CD14-positive monocyte (primary cell): ENCODE data around the gene CNTNAP2. TPM values are rescaled to one million over a fixed set of nuclear protein-coding genes. Genes with fewer than 3 reads are reported as not detected.

Source experiments
- DNase-seq, 3 donors: peaks; one replicate each; pipeline ENCODE4 v3.0.0-alpha.2; 2011 to 2022
- H2AFZ ChIP-seq: 2 replicates; pipeline ENCODE4 v1.6.0; 2012; ENCODE audit warnings: mild to moderate bottlenecking, low read depth, low read length, inconsistent platforms; ENCODE audit not compliant: insufficient read depth, poor library complexity, severe bottlenecking
- H3K27ac ChIP-seq, 2 donors: 1 replicate in 1 of 2; 2 replicates in 1 of 2; pipeline ENCODE4 v1.5.1; 2012 to 2013; ENCODE audit warnings: low read length in 2 of 2, control low read depth in 1 of 2, inconsistent platforms in 1 of 2, low read depth in 1 of 2, mild to moderate bottlenecking in 1 of 2
- H3K27me3 ChIP-seq, 2 donors: one replicate each; pipeline versions ENCODE4 v1.6.0 to v1.6.1; 2011 to 2013; ENCODE audit warnings: low read length in 2 of 2; ENCODE audit not compliant: control insufficient read depth in 2 of 2, insufficient read depth in 2 of 2
- H3K36me3 ChIP-seq, 2 donors: replicated peaks in 1 of 2; 1 replicate in 1 of 2; 2 replicates in 1 of 2; pipeline versions ENCODE4 v1.5.1 to v1.6.1; 2012 to 2013; ENCODE audit warnings: low read length in 2 of 2, control low read depth in 1 of 2, inconsistent platforms in 1 of 2, mild to moderate bottlenecking in 1 of 2; ENCODE audit not compliant: insufficient read depth in 2 of 2, control insufficient read depth in 1 of 2
- H3K4me1 ChIP-seq, 2 donors: 1 replicate in 1 of 2; 2 replicates in 1 of 2; pipeline versions ENCODE4 v1.5.1 to v1.6.1; 2012 to 2013; ENCODE audit warnings: low read length in 2 of 2, control low read depth in 1 of 2, inconsistent platforms in 1 of 2, mild to moderate bottlenecking in 1 of 2, moderate library complexity in 1 of 2; ENCODE audit not compliant: insufficient read depth in 2 of 2, control insufficient read depth in 1 of 2
- H3K4me2 ChIP-seq: replicated peaks from 2 replicates; pipeline ENCODE3; 2012; ENCODE audit warnings: low read length, moderate library complexity, mild to moderate bottlenecking; ENCODE audit not compliant: poor library complexity, severe bottlenecking; ENCODE audit errors: extremely low read depth
- H3K4me3 ChIP-seq, 3 experiments: fragments of 200-600 bp in 1 of 3; sonication (generic) in 1 of 3; replicated peaks in 1 of 3; 1 replicate in 2 of 3; 2 replicates in 1 of 3; pipeline ENCODE4 v1.5.1; 2011 to 2013; ENCODE audit warnings: low read length in 3 of 3, mild to moderate bottlenecking in 3 of 3, control low read depth in 2 of 3, low read depth in 2 of 3, inconsistent platforms in 1 of 3, moderate library complexity in 1 of 3
- H3K79me2 ChIP-seq: 2 replicates; pipeline ENCODE4 v1.6.0; 2012; ENCODE audit warnings: mild to moderate bottlenecking, control low read depth, inconsistent platforms, low read length, moderate library complexity; ENCODE audit not compliant: insufficient read depth
- H3K9ac ChIP-seq: 2 replicates; pipeline ENCODE4 v1.6.0; 2017; ENCODE audit warnings: low read length, mild to moderate bottlenecking; ENCODE audit not compliant: insufficient read depth, poor library complexity, severe bottlenecking
- H3K9me3 ChIP-seq, 2 donors: replicated peaks in 1 of 2; 1 replicate in 1 of 2; 2 replicates in 1 of 2; pipeline versions ENCODE4 v1.5.1 to v1.6.1; 2012 to 2013; ENCODE audit warnings: low read length in 2 of 2, control low read depth in 1 of 2; ENCODE audit not compliant: control insufficient read depth in 1 of 2, insufficient read depth in 1 of 2
- H4K20me1 ChIP-seq: 2 replicates; pipeline ENCODE4 v1.6.0; 2012; ENCODE audit warnings: mild to moderate bottlenecking, low read length, control low read depth, moderate library complexity; ENCODE audit not compliant: insufficient read depth
- H3K27ac Mint-ChIP-seq, 7 donors: one replicate each; pipeline ENCODE4 v1.8.0; 2020; ENCODE audit warnings: mild to moderate bottlenecking in 7 of 7, mixed read lengths in 7 of 7, moderate library complexity in 6 of 7, inconsistent platforms in 2 of 7
- H3K27me3 Mint-ChIP-seq, 3 donors: one replicate each; pipeline ENCODE4 v1.8.0; 2021 to 2022; ENCODE audit warnings: low read depth in 3 of 3, mild to moderate bottlenecking in 3 of 3, mixed read lengths in 3 of 3, moderate library complexity in 3 of 3, inconsistent platforms in 1 of 3
- H3K36me3 Mint-ChIP-seq, 2 donors: one replicate each; pipeline ENCODE4 v1.8.0; 2020; ENCODE audit warnings: mixed read lengths in 2 of 2, inconsistent platforms in 1 of 2, mild to moderate bottlenecking in 1 of 2
- H3K4me1 Mint-ChIP-seq: one replicate; pipeline ENCODE4 v1.8.0; 2020; ENCODE audit warnings: mild to moderate bottlenecking, mixed read lengths
- H3K4me3 Mint-ChIP-seq, 2 donors: one replicate each; pipeline ENCODE4 v1.8.0; 2020; ENCODE audit warnings: mild to moderate bottlenecking in 2 of 2, mixed read lengths in 2 of 2, moderate library complexity in 1 of 2
- H3K9me3 Mint-ChIP-seq, 7 donors: one replicate each; pipeline ENCODE4 v1.8.0; 2020 to 2022; ENCODE audit warnings: mixed read lengths in 7 of 7, mild to moderate bottlenecking in 6 of 7, moderate library complexity in 6 of 7, inconsistent platforms in 2 of 7
- CTCF ChIP-seq: fragments of 200-600 bp; IDR thresholded peaks from one replicate; pipeline ENCODE4 v1.8.0; 2022; ENCODE audit warnings: antibody characterized with exemption, mild to moderate bottlenecking
- WGBS: methylation state at CpG from one replicate; pipeline ENCODE4 v1.1.5; 2013; ENCODE audit warnings: missing lambda C conversion rate; ENCODE audit not compliant: insufficient coverage; 5-methylcytosine and 5-hydroxymethylcytosine counted together
- intact Hi-C, 2 donors: fragments of 100-400 bp; cut with micrococcal nuclease; formaldehyde crosslinking; loops; one replicate each; pipeline versions ENCODE4 v1.15.0 to v1.15.1; 2023
- polyA plus RNA-seq, 3 donors: library from polyadenylated mRNA; depleted of rRNA in 1 of 3; unstranded in 2 of 3; stranded (reverse) in 1 of 3; fragments of 300-500 nt in 2 of 3; fragments of >200 nt in 1 of 3; fragmentation: Illumina TruSeq in 2 of 3; gene quantifications; 1 replicate in 2 of 3; 2 replicates in 1 of 3; pipeline ENCODE4 v1.2.3, GENCODE V29; 2012 to 2021

Gene CNTNAP2
- polyA plus RNA-seq, 3 donors = 0.01 TPM; not detected in 2

GRCh38 chr7:147041438-147041837 is 924.8 kb downstream of the CNTNAP2 start:
- DNase-seq = no peak
- no peaks in the 10 kb centered on the region for H4K20me1 ChIP-seq
- no peaks in the 10 kb centered on the region for H3K36me3 ChIP-seq
- no peak overlapping the region for H3K4me3 Mint-ChIP-seq
- no peaks in the 10 kb centered on the region for H3K9me3 ChIP-seq
- H3K79me2 ChIP-seq = no peaks in the 10 kb centered on the region
- no peak overlapping the region for H3K4me3 ChIP-seq
- no peak for TF ChIP-seq CTCF
- H3K4me2 ChIP-seq = no peak overlapping the region
- no CpG with 5 or more reads among the region's 2 CpGs for WGBS
- H3K9me3 Mint-ChIP-seq = peaks cover 0 to 6% (median 2%) of the 10 kb centered on the region in 7 donors
- intact Hi-C loops = no loop called here
- H3K4me1 Mint-ChIP-seq = no peaks in the 10 kb centered on the region
- H3K27me3 Mint-ChIP-seq = peaks cover 0 to 1% (median 0%) of the 10 kb centered on the region in 3 donors
- no peak overlapping the region for H3K27ac Mint-ChIP-seq
- no peak overlapping the region for H3K9ac ChIP-seq
- no peak overlapping the region for H3K27ac ChIP-seq
- no peak overlapping the region for H2AFZ ChIP-seq
- no peaks in the 10 kb centered on the region for H3K27me3 ChIP-seq
- no peaks in the 10 kb centered on the region for H3K4me1 ChIP-seq
- no peaks in the 10 kb centered on the region for H3K36me3 Mint-ChIP-seq

- Histone ChIP-seq H4K20me1 (no peaks in the 10 kb centered on the region), H3K9me3 (no peaks in the 10 kb centered on the region), H3K36me3 (no peaks in the 10 kb centered on the region), H3K27ac (no peak overlapping the region), H3K4me3 (no peak overlapping the region), H3K4me1 (no peaks in the 10 kb centered on the region), H3K9ac (no peak overlapping the region), H3K4me2 (no peak overlapping the region), H3K79me2 (no peaks in the 10 kb centered on the region), H3K27me3 (no peaks in the 10 kb centered on the region), H2AFZ (no peak overlapping the region)
- intact Hi-C loops = no loop called here
- Mint-ChIP-seq H3K27me3 (no peaks in the 10 kb centered on the region), H3K4me1 (no peaks in the 10 kb centered on the region), H3K9me3 (peaks cover under 1 to 7% (median 4%) of the 10 kb centered on the region in 7 donors), H3K27ac (no peak overlapping the region), H3K4me3 (no peak overlapping the region), H3K36me3 (no peaks in the 10 kb centered on the region)
- no CpG with 5 or more reads among the region's 6 CpGs for WGBS
- no peak for DNase-seq
- no peak for TF ChIP-seq CTCF
Observed at GRCh38 chr7:147044941-147045340, 928.3 kb downstream of the CNTNAP2 start.
